GM19467 (cell line): ENCODE data around the gene RPS6KL1.
A peak's percentile ranks its signal among the peaks of the same experiment; 100 is the strongest.

Experiments used
- ATAC-seq: cut with Tn5 transposase; IDR thresholded peaks from one replicate; pipeline ENCODE4 v1.9.1; 2021; ENCODE audit warnings: mild to moderate bottlenecking, moderate library complexity; ENCODE audit not compliant: unreplicated experiment

RPS6KL1 gene

GRCh38 chr14:74922752-74923401 is at the start of gene RPS6KL1:
TSS of gene RPS6KL1 (minus strand) at chr14:74923260. CDS start at chr14:74921541, 1,719 bp downstream.
- ATAC-seq = peak; percentile 89

DNA sequence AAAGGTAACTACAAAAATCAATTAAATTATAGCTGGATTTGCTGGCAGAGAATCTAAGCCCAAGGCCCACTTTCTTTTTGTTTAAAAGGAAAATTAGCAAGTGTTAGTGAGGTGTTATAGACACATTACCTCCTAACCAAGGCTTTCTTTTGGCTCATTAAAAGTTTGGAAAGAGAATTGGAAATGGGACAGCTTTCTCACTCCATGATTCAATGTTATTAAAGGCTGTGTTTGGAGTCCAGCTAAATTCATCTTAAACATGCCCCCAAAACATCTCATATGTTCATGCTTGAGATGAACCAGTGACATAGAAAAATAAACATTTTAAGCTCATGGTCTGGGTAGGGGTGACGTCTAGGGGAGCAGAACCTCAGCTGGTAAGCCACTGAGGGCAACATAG is 45.8 kb upstream of the RPS6KL1 start:
- ATAC-seq = no peak

DNA sequence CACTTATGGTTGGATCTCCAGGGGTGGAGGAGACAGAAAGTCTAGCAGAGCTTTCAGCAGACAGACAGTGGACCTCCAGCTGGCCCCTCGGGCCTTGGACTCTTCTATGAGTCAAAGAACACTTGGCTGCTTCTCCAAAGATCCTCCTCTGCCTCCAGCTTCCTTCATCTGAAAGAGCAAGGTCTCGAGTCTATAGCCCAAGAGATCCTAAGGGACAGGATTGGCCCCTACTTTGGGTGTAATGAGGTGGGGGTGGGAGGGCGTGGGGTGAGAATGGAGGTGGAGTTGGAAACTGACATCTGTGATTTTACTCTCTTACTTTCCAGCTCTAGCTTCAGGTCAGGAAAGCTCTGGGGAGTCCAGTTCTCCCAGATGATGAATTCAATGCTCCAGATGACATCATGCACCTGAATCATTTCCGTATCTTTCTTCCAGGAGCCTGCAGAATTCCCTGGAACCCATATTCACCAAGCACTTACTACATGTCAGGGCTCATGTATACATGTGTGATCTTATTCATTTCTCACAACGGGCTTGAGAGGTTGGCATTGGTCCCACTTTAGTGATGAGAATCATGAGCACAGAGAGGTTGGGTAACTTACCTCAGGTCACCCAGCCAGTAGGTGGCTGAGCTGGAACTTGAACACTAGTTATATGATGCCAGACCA is 42.6 kb upstream of the RPS6KL1 start:
- no peak for ATAC-seq

DNA sequence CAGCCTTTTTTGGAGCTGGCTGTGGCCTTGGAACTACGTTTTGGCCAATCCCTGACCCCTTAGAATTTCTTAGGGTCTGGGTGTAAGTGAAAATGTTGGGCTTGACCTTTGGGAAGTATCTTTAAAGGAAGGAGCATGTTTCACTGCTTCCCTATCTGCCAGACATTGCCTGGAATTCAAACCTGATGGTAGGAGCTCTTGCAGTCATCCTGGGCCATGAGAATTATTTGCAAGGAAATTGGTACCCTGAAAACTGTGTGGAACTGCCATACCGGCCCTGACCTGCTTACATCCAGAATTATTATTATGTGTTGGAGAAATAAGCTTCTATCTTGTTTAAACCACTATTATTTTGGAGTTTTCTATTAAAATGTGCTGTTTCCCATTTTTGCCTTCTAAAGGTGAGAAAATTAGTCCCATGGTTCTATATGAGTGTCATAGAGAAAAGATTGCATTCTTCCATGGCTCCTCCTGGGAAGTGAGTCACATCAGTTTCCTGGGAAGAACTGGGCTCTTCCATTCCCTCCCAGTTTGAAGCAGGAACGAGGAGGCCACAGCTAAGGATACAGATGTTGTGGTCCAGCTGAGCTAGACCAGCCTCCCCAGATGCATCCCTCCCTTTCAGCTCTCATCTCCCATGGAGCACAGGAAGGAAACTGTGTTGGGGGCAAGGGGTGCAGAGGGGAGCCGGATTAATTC is 41.9 kb upstream of the RPS6KL1 start:
- no peak for ATAC-seq

- no peak for ATAC-seq
Measured at GRCh38 chr14:74963705-74964271, 40.7 kb upstream of the RPS6KL1 start.

GRCh38 chr14:74963178-74963704 is 40.2 kb upstream of the RPS6KL1 start:
- ATAC-seq = no peak

DNA sequence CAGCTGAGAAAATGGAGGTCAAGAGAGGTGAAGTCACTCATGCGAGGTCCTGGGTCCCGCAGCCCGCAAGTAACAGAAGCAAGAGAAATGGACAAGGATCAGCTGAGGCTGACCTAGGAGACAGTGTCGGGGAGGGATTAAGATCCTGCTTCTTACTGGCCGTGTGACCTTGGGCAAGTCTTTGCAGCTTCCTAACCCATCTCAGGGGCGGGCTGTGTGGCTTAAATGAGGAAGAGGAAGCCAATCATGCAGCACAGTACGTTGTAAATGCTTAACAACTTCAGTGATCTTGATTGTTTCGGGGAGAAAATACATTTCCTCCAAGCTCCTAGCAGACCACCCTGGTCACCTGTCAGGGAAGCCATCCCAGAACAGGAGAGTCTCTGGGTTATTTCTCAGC is 39.4 kb upstream of the RPS6KL1 start:
- ATAC-seq = no peak

DNA sequence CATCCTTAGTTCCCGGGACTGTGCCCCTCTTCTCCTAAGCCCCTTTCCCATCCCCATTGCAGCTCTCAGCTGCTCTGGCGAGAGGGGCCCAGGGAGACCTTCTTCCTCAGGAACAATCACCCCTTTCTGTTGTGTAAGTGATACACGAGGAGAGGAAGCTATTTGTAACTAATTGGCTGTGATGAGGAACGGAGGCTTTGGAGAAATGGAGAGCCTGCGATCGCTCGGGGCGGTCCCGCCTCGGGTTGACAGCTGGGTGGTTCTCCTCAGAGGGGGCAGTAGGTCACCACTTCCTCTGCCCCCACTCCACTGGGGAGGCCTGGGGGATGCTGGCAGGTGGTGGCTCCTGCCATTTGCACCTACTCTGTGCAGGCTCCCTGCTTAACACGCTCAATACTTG is 39.0 kb upstream of the RPS6KL1 start:
- no peak for ATAC-seq

- ATAC-seq = no peak
Measured at GRCh38 chr14:74961238-74961911, 38.3 kb upstream of the RPS6KL1 start.

DNA sequence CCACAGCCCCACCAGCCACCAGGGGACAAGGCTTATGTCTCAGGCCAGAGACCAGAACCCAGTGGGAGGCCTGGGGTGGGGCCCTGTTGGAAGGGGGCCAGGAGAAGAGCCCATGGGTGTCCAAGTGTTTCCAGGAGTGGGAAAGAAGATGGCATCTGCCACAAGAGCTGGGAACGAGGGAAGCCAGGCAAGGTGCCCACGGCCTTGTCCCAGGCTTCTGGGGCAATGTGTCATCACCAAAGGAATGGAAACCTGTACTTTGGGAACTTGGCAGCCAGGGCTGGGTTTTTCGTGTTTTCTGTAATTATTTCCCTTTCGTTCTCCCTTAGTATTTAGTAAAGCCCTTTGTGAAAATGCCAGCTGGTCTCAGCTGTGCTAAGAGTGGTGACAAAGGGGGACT is 37.7 kb upstream of the RPS6KL1 start:
- ATAC-seq = no peak

- ATAC-seq = no peak
Measured at GRCh38 chr14:74959596-74960180, 36.6 kb upstream of the RPS6KL1 start.

GRCh38 chr14:74956280-74957072 is 33.4 kb upstream of the RPS6KL1 start:
- ATAC-seq = no peak

- ATAC-seq = no peak
Measured at GRCh38 chr14:74956027-74956279, 32.9 kb upstream of the RPS6KL1 start.

- ATAC-seq = no peak
Measured at GRCh38 chr14:74955229-74956026, 32.4 kb upstream of the RPS6KL1 start, which contains the start of gene PGF. TSS of gene PGF (minus strand) at chr14:74955597. CDS start at chr14:74955242, 355 bp downstream.

- no peak for ATAC-seq
Measured at GRCh38 chr14:74954947-74955228, 31.8 kb upstream of the RPS6KL1 start.

- ATAC-seq = no peak
Measured at GRCh38 chr14:74954232-74954946, 31.3 kb upstream of the RPS6KL1 start.

- no peak for ATAC-seq
Measured at GRCh38 chr14:74953686-74954085, 30.6 kb upstream of the RPS6KL1 start.

DNA sequence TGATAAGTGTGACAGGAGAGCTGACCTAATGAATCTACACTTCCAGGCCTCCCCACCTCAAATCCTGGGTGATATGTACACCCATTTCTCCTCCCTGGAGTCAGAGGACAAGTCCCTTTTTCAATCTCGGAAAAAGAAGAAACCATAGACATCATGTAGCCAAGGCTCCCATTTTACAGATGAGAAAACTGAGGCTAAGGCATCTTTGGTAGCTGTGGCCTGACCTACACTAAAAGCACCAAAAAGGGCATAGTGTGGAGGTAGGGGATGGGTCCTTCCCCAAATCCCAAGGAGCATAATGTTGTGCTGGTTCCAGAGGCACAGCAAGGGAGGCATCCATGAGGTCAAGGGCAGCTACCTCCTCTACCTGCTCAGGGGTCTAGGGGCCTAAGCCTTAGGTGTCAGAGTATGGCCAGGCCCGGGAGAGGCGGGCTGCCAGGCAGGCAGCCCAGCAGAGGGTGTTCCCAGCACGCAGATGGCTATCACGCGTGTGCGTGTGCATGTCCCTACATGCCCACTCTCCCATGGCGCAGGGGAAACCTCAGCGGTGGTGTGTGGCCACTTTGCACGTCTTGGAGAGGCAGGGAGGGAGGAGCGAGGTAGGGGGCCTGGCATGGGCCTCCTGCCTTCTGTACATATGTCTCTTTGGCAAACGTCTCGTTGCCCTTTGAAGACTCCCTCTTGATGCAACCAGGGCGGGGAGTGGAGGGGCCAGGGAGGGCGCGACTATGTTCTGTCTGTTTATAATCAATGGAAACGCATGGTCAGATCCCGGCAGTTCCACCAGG is 29.8 kb upstream of the RPS6KL1 start:
- no peak for ATAC-seq
